Measurements from ENCODE around the gene SENP8.

The SENP8 gene

DNA sequence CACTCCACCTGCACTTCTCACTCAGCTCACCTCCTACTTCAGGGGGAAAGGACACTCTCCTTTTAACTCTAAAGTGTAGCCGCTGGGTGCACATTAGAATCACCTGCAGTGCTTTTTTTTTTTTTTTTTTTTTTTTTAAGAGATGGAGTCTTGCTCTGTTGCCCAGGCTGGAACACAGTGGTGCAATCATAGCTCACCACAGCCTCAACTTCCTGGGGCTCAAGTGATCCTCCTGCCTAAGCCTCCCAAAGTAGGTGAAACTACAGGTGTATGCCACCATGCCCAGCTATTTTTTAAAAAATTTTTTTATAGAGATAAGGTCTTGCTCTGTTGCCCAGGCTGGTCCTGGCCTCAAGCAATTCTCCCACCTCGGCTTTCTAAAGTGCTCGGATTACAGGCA is 58.5 kb downstream of the SENP8 start (continued):
- TF ChIP-seq, protein P1, sequence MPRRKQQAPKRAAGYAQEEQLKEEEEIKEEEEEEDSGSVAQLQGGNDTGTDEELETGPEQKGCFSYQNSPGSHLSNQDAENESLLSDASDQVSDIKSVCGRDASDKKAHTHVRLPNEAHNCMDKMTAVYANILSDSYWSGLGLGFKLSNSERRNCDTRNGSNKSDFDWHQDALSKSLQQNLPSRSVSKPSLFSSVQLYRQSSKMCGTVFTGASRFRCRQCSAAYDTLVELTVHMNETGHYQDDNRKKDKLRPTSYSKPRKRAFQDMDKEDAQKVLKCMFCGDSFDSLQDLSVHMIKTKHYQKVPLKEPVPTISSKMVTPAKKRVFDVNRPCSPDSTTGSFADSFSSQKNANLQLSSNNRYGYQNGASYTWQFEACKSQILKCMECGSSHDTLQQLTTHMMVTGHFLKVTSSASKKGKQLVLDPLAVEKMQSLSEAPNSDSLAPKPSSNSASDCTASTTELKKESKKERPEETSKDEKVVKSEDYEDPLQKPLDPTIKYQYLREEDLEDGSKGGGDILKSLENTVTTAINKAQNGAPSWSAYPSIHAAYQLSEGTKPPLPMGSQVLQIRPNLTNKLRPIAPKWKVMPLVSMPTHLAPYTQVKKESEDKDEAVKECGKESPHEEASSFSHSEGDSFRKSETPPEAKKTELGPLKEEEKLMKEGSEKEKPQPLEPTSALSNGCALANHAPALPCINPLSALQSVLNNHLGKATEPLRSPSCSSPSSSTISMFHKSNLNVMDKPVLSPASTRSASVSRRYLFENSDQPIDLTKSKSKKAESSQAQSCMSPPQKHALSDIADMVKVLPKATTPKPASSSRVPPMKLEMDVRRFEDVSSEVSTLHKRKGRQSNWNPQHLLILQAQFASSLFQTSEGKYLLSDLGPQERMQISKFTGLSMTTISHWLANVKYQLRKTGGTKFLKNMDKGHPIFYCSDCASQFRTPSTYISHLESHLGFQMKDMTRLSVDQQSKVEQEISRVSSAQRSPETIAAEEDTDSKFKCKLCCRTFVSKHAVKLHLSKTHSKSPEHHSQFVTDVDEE (CRISPR knock-in tag; IDR thresholded peaks at IDR 0.05), result no peak
- TF ChIP-seq PPARA (CRISPR knock-in tag; IDR thresholded peaks at IDR 0.05; ENCODE audit: borderline replicate concordance) (no peak), CSDC2 (CRISPR knock-in tag; IDR thresholded peaks at IDR 0.05) (no peak), ZNF70 (CRISPR knock-in tag; IDR thresholded peaks at IDR 0.05) (no peak), ZNF565 (CRISPR knock-in tag; conservative IDR thresholded peaks at IDR 0.05; ENCODE audit: low read depth) (no peak)
- TF ChIP-seq, protein P2, sequence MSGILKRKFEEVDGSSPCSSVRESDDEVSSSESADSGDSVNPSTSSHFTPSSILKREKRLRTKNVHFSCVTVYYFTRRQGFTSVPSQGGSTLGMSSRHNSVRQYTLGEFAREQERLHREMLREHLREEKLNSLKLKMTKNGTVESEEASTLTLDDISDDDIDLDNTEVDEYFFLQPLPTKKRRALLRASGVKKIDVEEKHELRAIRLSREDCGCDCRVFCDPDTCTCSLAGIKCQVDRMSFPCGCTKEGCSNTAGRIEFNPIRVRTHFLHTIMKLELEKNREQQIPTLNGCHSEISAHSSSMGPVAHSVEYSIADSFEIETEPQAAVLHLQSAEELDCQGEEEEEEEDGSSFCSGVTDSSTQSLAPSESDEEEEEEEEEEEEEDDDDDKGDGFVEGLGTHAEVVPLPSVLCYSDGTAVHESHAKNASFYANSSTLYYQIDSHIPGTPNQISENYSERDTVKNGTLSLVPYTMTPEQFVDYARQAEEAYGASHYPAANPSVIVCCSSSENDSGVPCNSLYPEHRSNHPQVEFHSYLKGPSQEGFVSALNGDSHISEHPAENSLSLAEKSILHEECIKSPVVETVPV (CRISPR knock-in tag; IDR thresholded peaks at IDR 0.05), result no peak

DNA sequence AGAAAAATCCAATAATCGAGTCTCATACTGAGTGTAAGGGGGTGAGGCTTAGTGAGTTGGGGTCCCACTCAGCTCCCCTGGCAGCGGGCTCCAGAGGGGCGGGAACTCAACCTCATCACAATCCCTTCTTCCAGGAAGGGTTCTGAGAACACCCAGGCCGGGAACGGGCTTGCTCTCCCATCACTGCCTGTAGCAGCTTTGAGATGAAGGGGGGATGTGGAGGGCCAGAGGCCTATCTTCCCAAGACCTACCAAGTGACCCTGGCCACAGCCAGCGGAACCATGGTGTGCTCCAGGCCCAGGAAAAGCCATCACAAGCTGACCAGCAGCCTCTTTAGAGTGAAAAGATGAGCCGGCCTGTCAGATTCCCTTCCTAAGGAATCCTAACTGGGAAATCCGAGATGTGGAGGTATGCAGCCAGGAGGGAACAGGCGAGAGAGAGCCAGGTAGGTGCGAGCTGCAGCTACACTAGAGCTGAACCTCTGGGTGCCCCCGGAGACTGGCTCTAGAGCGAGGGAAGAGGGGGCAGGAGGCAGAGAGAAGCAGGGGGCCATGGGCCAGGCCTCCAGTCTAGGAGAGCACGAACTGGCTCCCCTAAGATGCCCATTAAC is 60.9 kb downstream of the SENP8 start:
- no peak for TF ChIP-seq TCF4 (CRISPR knock-in tag; IDR thresholded peaks at IDR 0.05; ENCODE audit: borderline replicate concordance)
- TF ChIP-seq, protein P2 (CRISPR knock-in tag; IDR thresholded peaks at IDR 0.05), result no peak
- no peak for TF ChIP-seq ESRRG (CRISPR knock-in tag; IDR thresholded peaks at IDR 0.05)
- no peak for TF ChIP-seq OSR1 (CRISPR knock-in tag; IDR thresholded peaks at IDR 0.05)

DNA sequence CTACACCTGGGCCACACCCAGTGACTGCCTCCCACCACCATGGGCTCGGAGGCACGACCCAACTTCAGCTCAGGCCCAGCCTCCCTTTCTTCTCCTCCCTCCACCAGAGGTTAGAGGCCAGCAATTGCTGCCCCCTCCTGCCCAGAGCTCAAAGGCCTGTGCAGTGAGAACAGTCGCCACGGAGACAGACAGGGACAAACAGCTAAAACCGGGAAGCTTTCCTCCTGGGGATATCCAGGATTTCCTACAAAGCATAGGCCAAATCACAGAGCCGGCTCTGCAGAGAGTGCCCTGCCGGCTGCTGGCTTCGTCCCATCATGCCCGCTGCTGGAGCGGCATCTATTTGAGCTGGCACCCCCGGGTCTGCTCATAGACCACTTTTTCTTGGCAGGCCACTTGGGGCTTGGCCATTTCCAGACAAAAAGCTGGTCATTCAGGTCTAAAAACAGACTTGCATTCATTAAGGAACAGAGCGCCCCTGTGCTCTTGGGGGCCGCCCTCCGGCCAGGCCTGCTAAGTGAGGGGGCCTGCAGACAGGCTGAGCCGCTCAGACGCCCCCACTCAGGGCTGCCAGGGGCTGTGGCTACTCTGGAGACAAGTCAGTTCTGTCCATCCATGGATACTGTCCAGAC is 61.9 kb downstream of the SENP8 start:
- TF ChIP-seq TCF4 (CRISPR knock-in tag; IDR thresholded peaks at IDR 0.05; ENCODE audit: borderline replicate concordance) (no peak), ARNTL (CRISPR knock-in tag; IDR thresholded peaks at IDR 0.05; ENCODE audit: borderline replicate concordance, low read depth) (no peak), ZC3H10 (CRISPR knock-in tag; IDR thresholded peaks at IDR 0.05) (no peak), BACH2 (CRISPR knock-in tag; IDR thresholded peaks at IDR 0.05; ENCODE audit: borderline replicate concordance) (no peak), SNAI2 (CRISPR knock-in tag; IDR thresholded peaks at IDR 0.05) (no peak), ZNF70 (CRISPR knock-in tag; IDR thresholded peaks at IDR 0.05) (no peak), ZNF565 (CRISPR knock-in tag; conservative IDR thresholded peaks at IDR 0.05; ENCODE audit: low read depth) (no peak), GLIS3 (CRISPR knock-in tag; IDR thresholded peaks at IDR 0.05) (no peak), ZFP3 (CRISPR knock-in tag; IDR thresholded peaks at IDR 0.05) (no peak), ZFP30 (CRISPR knock-in tag; IDR thresholded peaks at IDR 0.05) (no peak), PPARA (CRISPR knock-in tag; IDR thresholded peaks at IDR 0.05; ENCODE audit: borderline replicate concordance) (no peak), RARB (CRISPR knock-in tag; IDR thresholded peaks at IDR 0.05) (no peak), ZNF8 (CRISPR knock-in tag; IDR thresholded peaks at IDR 0.05) (no peak), OSR1 (CRISPR knock-in tag; IDR thresholded peaks at IDR 0.05) (no peak), ISL1 (CRISPR knock-in tag; IDR thresholded peaks at IDR 0.05) (no peak), TOX (CRISPR knock-in tag; IDR thresholded peaks at IDR 0.05; ENCODE audit: borderline replicate concordance) (no peak)
- TF ChIP-seq, protein P2 (CRISPR knock-in tag; IDR thresholded peaks at IDR 0.05), result no peak
- no peak for ATAC-seq

More for the DNA sequence above, 60.9 kb downstream of the SENP8 start:
- ATAC-seq, result no peak

DNA sequence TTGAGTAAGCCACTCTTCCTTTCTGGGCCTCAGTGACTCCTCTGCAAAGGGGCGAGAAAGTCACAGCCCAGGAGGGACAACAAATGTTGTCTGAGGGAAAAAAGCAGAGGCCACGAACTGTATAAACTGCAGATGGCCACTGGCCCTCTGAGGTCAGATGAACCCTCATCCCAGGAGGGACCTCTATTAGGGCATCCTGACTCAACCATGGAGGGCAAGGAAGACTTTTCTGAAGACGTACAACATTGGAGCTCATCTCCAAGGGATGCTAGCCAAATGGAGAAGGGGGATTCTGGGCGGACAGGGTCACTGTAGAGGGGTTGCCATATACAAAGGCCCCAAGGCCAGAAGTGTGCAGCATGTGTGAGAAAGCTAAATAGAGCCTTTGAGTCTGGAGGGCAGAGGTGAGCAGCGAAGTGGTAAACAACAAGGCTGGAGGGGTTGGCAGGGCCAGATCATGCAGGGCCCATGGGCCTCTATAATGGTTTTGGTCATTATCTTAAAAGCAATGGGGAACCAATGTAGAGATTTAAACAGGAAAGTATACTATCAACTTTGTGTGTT is 62.6 kb downstream of the SENP8 start:
- TF ChIP-seq TCF4 (CRISPR knock-in tag; IDR thresholded peaks at IDR 0.05; ENCODE audit: borderline replicate concordance) (no peak), ISL1 (CRISPR knock-in tag; IDR thresholded peaks at IDR 0.05) (no peak), ZNF565 (CRISPR knock-in tag; conservative IDR thresholded peaks at IDR 0.05; ENCODE audit: low read depth) (no peak)
- ATAC-seq, result no peak
